ENCODE measurements around the gene SLC25A40. TPM values are rescaled to one million over a fixed set of nuclear protein-coding genes. Genes with fewer than 3 reads are reported as not detected.
A peak's percentile ranks its signal among the peaks of the same experiment; 100 is the strongest.
"Not testable (repeated sequence)": the region's sequence is repeated elsewhere in the genome, so short reads cannot be mapped to it uniquely, and the experiment has no call there.

SLC25A40 gene
- total RNA-seq, 1 experiment from 2014 or later: 43.7 TPM

GRCh38 chr7:87874066-87874465, 2.1 kb downstream of the SLC25A40 start:
- Histone ChIP-seq H3K27me3 (ENCODE audit: control insufficient read depth, insufficient read depth, low read length) (no peaks in the 10 kb centered on the region), H3K4me1 (ENCODE audit: control insufficient read depth, insufficient read depth, low read length) (peaks cover 19% of the 10 kb centered on the region), H3K36me3 (ENCODE audit: control insufficient read depth, insufficient read depth, low read length) (peaks cover 3% of the 10 kb centered on the region; the same call in 1 of the 2 replicates), H3K9me3 (ENCODE audit: control insufficient read depth, insufficient read depth, low read depth, low read length) (peaks cover 27% of the 10 kb centered on the region; the same call in 1 of the 2 replicates), H3K4me3 (ENCODE audit: low read depth in 2 of 2, low read length in 2 of 2) (peak overlapping the region; percentile 64 to 93; a peak in 3 of 4 replicates), H3K27ac (ENCODE audit: low read length) (peak overlapping the region; percentile 94)
- POLR2A ChIA-PET: no interaction called here
- DNase-seq (ENCODE audit: low read depth, low spot score) (no peak), ATAC-seq (no peak)
- BruUV-seq (replicated peaks): no TSS peak
- intact Hi-C loops (cut with micrococcal nuclease; ENCODE audit: unreplicated experiment): no loop called here
- no peak for TF ChIP-seq SIN3A (IDR thresholded peaks at IDR 0.05; ENCODE audit: borderline replicate concordance, insufficient read depth, low read depth, low read length)
- TF ChIP-seq TCF7L2 (IDR thresholded peaks at IDR 0.05; ENCODE audit: low read depth, low read length): no peak
- TF ChIP-seq CTCF (IDR thresholded peaks at IDR 0.05): no peak
- TF ChIP-seq POLR2AphosphoS5 (IDR thresholded peaks at IDR 0.05; ENCODE audit: low read depth, low read length): no peak
- TF ChIP-seq REST (IDR thresholded peaks at IDR 0.05; ENCODE audit: insufficient read depth in 1 of 2, low read depth in 2 of 2, low read length in 1 of 2): no peak
- in situ Hi-C loops (cut with HindIII; ENCODE audit: low pct_unique_long_range_greater_than_20kb, low sequenced_read_pairs): no loop called here
- CTCF ChIA-PET: no interaction called here

DNA sequence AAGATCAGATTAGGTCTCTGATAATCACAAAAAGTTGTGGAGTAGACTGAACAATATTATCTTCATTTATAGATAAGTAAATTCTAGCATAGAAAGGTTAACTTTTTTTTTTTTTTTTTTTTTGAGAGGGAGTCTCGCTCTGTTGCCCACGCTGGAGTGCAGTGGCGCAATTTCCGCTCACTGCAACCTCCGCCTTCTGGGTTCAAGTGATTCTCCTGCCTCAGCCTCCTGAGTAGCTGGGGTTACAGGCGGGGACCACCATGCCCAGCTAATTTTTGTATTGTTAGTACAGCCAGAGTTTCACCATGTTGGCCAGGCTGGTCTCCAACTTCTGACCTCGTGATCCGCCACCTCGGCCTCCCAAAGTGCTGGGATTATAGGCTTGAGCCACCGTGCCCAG, 2.8 kb downstream of the SLC25A40 start:
- ATAC-seq; H3K27me3 ChIP-seq (ENCODE audit: control insufficient read depth, insufficient read depth, low read length); H3K27ac ChIP-seq (ENCODE audit: low read length); H3K4me3 ChIP-seq (ENCODE audit: low read depth in 2 of 2, low read length in 2 of 2); CTCF ChIA-PET; in situ Hi-C loops (cut with HindIII; ENCODE audit: low pct_unique_long_range_greater_than_20kb, low sequenced_read_pairs); intact Hi-C loops (cut with micrococcal nuclease; ENCODE audit: unreplicated experiment); H3K36me3 ChIP-seq (ENCODE audit: control insufficient read depth, insufficient read depth, low read length); DNase-seq (ENCODE audit: low read depth, low spot score); BruUV-seq (replicated peaks): not testable (repeated sequence)
- Histone ChIP-seq H3K9me3 (ENCODE audit: control insufficient read depth, insufficient read depth, low read depth, low read length) (peaks cover 27% of the 10 kb centered on the region; the same call in 1 of the 2 replicates), H3K4me1 (ENCODE audit: control insufficient read depth, insufficient read depth, low read length) (peaks cover 16% of the 10 kb centered on the region)
- POLR2A ChIA-PET: interaction anchor here (0.7 kb wide), 1 partner anchor 12 kb away, joined by 15 read pairs; no protein-coding TSS in a partner anchor

DNA sequence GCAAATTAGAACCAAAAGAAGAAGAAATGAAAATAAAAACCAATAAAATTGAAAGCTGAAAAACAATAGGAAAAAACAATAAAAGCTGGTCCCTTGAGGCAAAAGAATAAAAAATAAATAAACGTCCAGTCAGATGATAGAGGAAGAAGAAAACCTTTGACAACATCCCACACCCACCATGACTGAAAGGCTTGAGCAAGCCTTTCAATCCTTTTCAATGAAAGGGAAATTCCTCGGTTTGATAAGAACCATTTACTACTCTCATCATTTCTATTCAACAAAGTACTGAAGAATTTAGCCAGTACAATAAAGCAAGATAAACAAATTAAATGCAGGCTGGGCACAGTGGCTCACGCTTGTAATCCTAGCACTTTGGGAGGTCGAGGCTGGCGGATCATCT, 3.8 kb downstream of the SLC25A40 start:
- in situ Hi-C loops (cut with HindIII; ENCODE audit: low pct_unique_long_range_greater_than_20kb, low sequenced_read_pairs): no loop called here
- Histone ChIP-seq H3K4me3 (ENCODE audit: low read depth in 2 of 2, low read length in 2 of 2) (no peak overlapping the region), H3K27me3 (ENCODE audit: control insufficient read depth, insufficient read depth, low read length) (no peaks in the 10 kb centered on the region), H3K27ac (ENCODE audit: low read length) (no peak overlapping the region), H3K4me1 (ENCODE audit: control insufficient read depth, insufficient read depth, low read length) (peaks cover 12% of the 10 kb centered on the region; the same call in 1 of the 2 replicates), H3K9me3 (ENCODE audit: control insufficient read depth, insufficient read depth, low read depth, low read length) (peaks cover 34% of the 10 kb centered on the region; the same call in 1 of the 2 replicates), H3K36me3 (ENCODE audit: control insufficient read depth, insufficient read depth, low read length) (no peaks in the 10 kb centered on the region; the same call in 1 of the 2 replicates)
- no TSS peak for BruUV-seq (replicated peaks)
- CTCF ChIA-PET: no interaction called here
- TF ChIP-seq SIN3A (IDR thresholded peaks at IDR 0.05; ENCODE audit: borderline replicate concordance, insufficient read depth, low read depth, low read length) (no peak), POLR2AphosphoS5 (IDR thresholded peaks at IDR 0.05; ENCODE audit: low read depth, low read length) (no peak), TCF7L2 (IDR thresholded peaks at IDR 0.05; ENCODE audit: low read depth, low read length) (no peak), REST (IDR thresholded peaks at IDR 0.05; ENCODE audit: insufficient read depth in 1 of 2, low read depth in 2 of 2, low read length in 1 of 2) (no peak), CTCF (IDR thresholded peaks at IDR 0.05) (no peak)
- POLR2A ChIA-PET: interaction anchor here (0.6 to 0.7 kb wide), 2 partner anchors 41 to 336 kb away, joined by 3 read pairs; no protein-coding TSS in a partner anchor
- no peak for ATAC-seq
- no peak for DNase-seq (ENCODE audit: low read depth, low spot score)
- intact Hi-C loops (cut with micrococcal nuclease; ENCODE audit: unreplicated experiment): no loop called here
